NOMO-1 treated with DMSO at 0.1 percent for 48 hours (cell line): ENCODE data around the gene GPHN.
A peak's percentile ranks its signal among the peaks of the same experiment; 100 is the strongest.

ENCODE experiments used
- DNase-seq: peaks from one replicate; lab custom pipeline; 2025; ENCODE audit not compliant: unreplicated experiment; lab: John Stamatoyannopoulos, UW

Gene GPHN

DNA sequence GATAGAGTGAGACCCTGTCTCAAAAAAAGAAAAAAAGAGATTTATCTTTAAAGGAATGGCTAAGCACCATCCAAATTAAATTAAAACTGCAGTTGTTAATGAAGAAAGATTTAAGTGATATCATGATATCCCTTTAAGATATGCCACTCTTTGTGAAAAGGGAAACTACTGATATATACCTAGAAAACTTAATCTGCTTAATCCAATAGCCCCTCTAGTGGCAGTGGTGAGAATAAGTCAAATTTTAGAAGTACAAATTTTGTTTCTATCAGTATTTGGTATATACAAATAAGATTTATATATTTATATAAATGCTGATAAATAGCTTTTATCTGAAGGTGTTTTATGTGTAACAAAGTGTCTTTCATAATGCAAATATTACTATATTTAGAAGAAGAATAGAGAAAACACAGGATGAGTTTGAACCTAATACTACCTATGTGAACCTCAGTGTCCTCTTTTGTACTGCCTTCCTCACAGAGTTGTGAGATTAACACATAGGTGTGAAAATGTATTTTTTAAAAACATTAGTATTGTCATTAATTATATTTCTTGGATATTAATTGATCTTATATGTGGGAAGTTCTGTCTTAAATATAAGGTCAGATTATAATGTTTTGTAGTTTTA lies 629.9 kb downstream of the GPHN start:
- DNase-seq, result peak; percentile 3

DNA sequence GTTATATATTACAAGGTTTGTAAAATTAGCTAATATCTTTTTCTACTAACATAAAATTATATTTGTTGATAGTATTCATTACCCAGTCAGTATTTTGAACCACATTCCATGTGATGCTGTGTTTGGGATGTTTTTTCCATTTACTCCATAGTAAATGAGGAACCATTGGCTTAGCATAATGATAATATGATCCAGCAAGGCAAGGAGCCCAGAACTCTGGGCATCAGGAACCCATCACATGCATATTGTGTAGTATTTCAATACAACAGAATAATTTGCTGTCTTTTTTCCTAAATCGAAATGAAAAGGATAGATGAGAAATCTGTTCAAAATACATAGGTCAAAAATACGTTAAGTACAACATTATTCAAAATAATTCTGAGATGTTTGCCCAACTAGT lies 632.6 kb downstream of the GPHN start:
- no peak for DNase-seq

DNA sequence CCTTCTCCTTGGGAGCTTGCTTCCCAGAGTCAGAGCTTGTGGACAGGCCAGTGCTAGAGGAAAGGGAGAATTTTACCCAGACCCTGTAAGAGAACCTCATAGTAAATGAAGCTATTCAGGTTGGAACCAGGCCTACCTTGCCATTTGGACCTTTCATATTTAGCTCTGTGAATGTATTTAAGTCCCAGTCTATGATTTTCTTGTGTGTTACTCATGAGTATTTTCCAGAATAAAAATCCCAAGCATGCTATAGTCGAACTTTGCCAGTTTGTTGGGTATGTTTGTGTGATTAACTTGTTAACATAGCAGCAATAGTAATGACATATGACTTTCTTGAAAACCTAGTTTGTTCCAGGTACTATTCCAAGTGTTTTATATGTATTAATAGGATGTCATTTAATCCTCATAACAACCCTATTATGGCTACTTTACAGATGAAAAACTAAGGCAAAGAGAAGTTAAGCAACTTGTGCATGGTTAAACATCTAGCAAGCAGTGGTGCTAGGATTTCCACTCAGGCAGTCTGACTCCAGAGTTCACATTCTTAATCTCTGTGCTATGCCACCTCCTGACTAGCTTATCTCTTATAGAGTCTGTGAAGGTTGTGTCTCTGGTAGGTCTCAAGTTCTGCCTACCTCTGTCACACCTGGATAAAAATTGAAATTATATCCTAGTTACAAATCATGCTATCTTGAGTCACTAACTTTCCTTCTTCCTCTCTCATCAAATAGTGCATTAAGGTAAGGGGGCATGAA lies 633.4 kb downstream of the GPHN start:
- DNase-seq, result no peak

DNA sequence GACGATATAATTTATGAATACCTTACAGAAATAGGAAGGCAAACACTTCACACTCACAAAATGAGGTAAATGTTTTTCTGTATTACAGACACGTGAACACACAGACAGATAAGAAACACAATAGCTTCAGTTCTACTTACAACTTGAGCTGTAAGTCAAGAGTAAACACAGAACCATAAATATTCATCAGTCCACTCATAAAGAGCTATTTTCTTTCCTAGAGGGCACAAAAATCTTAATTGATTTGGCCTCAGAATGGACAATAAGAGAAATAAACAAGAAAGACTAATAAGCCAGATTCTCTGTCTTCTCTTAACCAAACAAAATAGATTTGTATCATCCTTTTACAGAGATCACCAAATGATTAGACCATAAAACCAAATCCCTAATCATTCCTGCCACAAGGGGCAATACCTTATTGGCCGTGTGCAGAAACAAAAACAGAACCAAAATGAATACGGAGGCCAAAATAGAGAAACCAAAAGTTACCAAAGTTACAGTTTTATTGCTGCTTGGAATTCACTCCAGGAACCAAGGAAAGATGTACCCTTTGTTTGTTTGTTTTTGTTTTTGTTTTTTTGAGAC lies 643.2 kb downstream of the GPHN start:
- no peak for DNase-seq

DNA sequence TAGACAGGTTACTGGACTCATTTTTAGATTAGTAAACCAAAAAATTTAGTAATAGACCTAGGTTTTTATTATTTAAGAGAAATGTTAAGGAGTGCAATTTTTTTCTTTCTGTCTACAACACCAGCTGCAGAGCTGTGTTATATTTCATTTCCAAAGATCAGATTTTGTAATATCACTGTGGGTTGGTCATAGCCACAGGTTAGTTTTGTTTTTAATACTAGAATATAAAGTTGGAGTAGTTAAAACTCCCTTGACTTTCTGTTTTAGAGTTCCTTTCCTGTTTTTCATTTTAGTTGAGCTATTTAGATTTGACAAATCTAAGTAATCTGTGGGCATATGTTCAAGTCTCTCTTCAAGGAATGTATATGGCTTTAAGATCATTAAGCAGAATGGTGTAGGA lies 650.6 kb downstream of the GPHN start:
- no peak for DNase-seq

DNA sequence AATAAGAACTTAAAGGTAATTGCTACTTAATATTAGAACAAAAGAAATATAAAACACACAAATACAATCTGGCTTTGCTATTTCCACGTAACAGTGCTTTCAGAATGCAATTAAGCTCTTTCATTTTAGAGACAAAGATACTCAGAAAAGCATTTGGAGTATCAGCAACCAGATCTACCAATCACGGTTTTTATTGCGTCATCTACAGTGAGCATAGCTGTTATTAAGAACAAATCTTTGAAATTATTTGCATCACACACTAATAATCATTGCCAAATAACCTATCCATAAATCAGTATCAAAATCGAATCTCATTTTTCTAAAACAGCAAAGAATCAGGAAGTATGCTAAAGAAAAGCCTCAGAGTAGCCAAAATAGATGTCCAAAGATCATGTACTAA lies 654.4 kb downstream of the GPHN start:
- DNase-seq, result no peak

DNA sequence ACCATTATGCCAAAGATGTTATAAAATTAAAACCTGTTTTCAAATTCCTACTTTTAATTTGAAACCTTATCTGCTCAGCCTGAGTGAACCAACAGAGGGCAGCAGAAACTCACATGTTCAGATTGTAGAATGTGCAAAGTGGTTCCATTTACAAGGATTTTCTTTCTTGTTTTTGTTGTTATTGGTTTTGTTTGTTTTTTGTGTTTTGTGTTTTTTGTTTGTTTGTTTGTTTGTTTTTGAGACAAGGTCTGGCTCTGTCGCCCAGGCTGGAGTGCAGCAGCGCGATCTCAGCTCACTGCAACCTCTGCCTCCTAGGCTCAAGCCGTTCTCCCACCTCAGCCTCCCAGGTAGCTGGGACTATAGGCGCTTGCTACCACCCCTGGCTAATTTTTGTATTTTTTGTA lies 658.5 kb downstream of the GPHN start:
- DNase-seq, result peak; percentile 22

DNA sequence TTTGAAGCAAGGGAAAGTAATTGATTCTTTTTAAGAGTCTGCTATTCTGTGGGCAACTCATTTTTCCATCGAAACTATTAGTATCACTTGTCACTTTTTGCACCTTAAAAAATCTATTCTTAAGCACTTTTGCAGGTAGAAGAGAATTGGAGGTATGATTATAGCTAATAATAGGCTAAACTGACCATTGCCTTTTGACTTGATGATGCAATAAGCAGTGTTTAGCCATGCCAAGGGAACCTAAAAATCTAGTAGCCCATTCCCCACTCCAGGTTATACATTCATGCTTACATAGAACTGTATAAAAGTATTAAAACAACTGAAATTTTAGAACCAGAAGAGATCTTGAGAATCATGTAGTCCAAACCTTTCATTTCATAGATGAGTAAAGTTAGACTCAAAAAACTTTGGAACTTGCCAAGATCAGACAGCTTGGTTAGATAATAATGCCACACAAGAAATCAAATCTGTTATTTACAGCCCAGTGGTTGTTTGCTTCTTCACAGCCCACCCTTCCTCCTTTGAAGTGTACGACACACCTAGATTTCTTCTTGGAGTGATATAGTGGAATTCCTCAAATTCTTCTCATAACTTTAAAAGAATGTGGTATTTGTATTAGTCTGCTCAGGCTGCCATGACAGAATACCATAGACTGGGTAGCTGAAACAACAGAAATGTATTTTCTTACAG lies 659.6 kb downstream of the GPHN start:
- DNase-seq, result no peak

DNA sequence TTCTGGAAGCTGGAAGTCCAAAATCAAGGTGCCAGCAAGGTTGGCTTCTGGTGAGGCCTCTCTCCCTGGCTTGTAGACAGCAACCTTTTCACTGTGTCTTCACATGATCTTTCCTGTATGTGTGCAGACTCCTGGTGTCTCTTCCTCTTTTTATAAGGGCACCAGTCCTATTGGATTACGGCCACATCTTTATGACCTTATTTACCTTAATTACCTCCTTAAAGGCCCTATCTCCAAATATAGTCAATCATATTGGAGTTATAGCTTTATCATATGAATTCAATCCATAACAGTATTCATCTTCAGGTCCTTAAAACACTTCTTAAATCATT lies 660.1 kb downstream of the GPHN start:
- DNase-seq, result no peak

DNA sequence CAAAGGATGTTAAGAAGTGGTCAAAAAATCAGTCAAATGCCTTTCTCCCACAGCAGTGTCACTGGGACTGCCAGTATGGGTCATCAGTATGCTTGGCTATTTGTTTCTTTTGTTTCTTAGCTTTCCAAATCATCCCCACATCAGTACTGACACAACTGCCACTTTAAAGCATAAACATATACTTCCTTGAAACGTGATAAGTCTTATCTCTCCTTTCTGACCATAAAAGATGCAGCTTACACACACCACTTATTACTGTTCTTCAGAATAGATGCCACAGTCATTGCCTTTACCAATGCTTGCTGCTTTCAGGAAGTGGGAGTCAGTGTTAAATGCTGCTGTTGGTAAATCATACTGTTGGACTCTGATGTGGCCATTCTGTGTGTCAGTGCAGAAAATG lies 662.7 kb downstream of the GPHN start:
- DNase-seq, result no peak

DNA sequence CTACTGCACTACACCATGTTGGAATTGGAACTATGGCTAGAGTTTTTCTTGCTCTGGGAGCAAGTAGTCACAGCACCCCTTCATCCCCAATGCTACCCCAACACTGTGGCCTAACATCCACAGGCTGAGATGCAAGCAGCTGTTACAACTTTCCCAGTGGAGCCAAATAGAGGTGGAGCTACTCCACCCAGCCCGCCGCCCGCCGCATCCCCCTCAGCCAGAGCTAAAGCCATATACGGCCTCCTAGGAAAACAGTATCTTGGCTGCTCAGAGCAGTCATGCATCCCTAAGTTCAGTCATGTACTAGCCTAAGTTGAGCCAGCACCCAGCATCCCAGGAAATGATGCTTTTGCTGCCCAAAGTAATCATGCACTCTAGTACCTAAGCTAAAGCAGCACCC lies 664.1 kb downstream of the GPHN start:
- no peak for DNase-seq

DNA sequence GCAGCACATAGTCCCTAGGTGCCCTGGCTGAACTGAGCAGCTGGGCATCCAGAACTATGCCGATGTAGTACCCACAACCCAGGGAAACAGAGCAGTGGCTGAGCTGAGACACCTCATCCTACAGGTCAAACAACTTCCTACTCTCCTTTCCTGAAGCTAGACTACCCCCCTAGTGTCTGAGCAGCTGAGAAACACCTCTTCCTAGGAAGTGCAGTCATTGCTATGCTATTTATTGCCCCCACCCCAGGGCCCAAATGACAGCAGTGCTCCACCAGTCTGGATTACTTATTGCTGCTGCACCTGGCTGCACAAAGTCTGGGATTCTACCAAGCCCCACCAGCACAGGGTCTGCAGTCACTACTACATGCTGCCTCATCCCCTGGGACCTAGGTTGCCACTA lies 664.6 kb downstream of the GPHN start:
- no peak for DNase-seq

DNA sequence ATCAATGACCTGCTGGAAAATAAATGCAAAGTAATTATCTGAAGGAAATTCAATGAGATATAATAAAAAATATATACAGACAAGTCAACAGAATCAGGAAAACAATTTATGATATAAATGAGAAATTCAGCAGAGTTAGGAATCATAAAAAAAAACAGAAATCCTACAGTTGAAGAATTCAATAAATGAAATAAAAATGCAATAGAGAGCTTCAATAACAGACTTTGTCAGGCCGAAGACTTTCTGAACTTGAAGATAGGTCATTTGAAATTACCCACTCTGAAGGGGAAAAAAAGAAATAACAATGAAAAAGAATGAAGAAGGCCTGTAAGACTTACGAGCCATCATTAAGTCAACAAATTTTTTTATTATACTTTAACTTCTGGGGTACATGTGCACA lies 665.8 kb downstream of the GPHN start:
- DNase-seq, result no peak

DNA sequence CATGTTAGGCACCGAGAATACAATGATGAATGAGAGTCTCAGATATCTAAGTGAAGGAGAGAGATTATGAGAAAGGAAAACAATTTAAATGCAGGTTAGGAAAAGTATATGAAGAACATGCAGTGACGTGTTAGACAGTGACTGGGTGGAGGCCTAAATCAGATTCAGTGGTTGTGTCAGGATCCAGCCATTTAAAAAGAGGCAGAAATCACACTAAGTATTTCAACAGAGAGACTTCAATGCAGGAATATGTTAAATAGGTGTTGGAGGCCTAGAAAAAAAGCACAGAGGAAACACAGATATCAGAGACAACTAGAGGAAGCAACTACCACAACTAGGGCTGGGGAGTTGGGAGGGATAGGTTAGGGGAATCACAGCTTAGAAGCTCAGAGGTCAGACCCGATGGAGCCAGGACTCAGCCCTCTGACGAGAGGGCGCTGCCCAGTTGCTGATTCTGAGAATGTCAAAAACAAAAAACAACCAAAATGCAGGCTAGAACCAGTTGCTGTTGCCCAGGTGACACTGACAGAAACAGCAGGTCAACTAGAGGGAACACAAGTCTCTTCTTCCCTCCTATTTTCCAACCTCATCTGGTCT lies 678.3 kb downstream of the GPHN start:
- DNase-seq, result no peak

DNA sequence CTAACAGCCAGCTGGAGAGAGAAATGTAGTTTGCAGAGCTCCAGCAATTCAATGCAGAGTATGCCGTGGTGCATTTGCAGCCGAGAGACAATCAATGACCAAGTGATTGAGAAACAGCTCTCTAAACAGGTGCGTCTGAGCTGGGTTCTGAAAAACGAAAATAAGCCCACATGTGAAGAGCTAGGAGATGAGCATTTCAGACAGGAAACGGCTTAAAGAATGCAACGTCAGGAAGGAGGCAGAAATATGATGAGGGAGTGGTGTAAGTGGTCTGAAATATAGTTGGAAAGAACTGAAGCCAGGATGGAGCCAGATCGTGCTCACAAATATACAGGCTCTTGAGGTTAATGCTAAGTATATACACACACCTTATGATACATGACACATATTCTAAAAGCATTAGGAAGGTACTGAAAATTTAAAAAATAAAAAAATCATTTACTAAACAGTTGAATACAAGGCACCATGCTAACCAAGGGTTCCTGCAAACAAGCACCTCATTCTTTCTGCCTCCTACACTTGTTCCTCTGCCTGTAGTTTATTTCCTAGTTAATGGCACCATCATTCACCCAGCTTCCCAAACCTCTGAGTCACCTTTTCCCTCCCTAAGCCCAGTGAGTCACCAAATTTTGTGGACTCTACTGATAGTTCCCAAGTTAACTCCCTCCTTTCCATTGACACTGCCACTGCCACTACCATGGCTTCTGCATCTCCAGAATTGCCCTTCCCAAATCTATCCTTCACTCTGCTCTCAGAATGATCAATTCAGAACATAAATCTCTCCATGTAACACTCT lies 679.0 kb downstream of the GPHN start:
- no peak for DNase-seq

DNA sequence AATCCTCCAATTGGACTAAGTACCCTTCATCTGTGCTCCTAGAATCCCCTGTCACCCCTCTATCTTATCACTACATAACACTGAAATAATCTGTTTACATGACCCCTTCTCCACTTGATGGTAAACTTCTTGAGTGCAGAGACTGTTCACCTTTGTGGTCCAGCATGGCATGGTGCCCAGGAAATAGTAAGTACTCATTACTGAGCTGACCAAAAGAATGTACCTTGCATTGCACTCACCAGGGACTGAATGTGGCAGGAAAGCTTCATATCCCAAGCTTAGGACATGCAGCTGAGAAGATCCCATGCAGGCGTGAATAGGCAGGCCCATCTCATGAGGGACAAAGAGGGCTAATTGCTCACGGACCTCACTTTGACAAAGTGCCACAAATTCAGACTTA lies 679.9 kb downstream of the GPHN start:
- DNase-seq, result no peak

DNA sequence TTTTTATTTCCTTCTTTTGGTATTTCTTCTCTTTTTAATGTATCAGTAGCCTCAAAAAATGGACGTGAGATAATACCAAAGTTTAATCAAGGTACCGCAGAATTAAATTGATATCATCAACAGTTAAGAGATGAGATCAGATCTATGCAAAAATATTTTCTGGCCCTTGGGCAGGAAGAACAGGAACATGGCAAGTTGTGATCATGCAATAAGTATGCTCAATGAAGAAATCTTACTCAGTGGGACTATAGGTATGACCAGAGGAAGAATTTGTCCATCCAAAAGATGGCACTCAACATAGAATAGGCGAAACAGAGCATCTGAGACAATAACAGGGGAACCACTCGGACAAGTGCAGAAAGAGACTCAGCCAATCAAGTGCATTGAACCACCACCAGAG lies 680.4 kb downstream of the GPHN start:
- DNase-seq, result no peak

DNA sequence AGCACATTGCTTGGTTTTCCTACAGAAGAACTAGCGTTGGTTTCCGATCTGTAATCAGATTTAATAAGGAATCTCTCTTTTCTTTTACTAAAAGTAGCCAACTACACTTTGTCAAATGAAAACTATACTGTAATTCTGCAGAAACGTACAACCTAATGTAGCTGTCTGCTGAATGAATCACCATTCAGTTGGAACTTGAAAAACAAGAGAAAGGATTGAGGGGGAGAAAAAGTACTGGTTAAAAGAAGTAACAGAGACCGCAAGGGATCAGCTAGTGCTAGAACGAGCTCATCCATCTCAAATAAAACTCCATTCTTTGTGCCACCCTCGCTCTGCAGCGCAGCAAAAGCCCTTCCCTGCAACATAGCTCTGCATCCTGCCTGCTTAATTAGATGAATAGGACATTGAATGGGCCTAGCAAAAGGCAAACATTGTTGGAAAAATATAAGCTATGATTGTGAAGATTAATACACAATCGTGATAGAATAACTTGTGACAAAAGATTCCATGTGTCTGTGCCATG lies 683.9 kb downstream of the GPHN start:
- DNase-seq, result no peak

DNA sequence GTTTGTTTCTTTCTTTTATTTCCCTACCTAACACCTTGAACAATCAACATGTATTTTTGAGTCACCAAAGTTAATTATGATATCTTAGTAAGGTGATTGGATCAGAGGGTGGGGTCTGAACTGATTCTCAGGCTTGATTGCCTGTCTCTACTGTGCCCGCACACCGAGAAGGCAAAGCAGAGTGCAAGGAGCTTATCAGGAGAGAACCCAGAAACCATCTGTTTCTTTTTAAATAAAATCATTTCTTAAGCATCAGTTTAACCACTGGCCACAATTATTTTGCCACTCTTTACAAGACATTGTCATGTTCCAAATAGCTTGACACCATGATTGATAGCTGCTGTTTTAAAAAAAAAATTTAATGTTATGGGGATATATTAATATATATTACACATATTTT lies 684.4 kb downstream of the GPHN start:
- no peak for DNase-seq

DNA sequence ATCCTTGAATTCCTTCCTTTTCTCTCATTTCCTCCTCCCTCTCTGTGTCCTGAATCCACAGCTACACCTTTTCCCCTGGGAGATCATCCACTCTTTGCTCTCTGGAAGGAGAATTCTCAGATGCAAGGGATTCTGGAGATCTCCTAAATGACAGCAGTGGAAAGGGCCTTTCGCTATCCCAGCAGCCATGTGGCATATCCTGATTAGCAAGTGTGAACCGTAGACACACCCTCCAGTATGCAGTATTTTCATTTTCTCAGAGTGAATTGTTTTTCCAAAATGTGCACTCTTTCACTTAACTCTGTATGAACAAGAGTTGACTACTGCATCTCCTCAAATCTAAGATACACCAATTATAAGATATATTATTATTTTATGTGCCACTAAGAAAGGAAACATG lies 687.3 kb downstream of the GPHN start:
- no peak for DNase-seq

DNA sequence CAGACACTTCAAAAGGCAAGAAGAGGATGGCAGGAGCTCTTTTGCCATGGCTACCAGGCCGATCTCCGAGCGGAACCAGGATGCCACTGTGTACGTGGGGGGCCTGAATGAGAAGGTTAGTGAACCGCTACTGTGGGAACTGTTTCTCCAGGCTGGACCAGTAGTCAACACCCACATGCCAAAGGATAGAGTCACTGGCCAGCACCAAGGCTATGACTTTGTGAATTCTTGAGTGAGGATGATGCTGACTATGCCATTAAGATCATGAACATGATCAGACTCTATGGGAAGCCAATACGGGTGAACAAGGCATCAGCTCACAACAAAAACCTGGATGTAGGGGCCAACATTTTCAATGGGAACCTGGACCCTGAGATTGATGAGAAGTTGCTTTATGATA lies 691.1 kb downstream of the GPHN start:
- no peak for DNase-seq
